UCSD-AML1 (cell line): ENCODE data around the gene ABHD14A.

Experiments used
- DNase-seq: peaks from one replicate; lab custom pipeline; 2025; ENCODE audit not compliant: unreplicated experiment; lab: John Stamatoyannopoulos, UW

The ABHD14A gene

GRCh38 chr3:51955893-51956770 is 18.7 kb upstream of the ABHD14A start:
- no peak for DNase-seq

- DNase-seq, result no peak
Observed at GRCh38 chr3:51957520-51958205, 17.2 kb upstream of the ABHD14A start.

GRCh38 chr3:51958603-51959521 is 16.0 kb upstream of the ABHD14A start:
- no peak for DNase-seq

GRCh38 chr3:51959651-51960050 is 15.2 kb upstream of the ABHD14A start:
- no peak for DNase-seq

GRCh38 chr3:51960386-51960785 is 14.5 kb upstream of the ABHD14A start:
- DNase-seq, result no peak

GRCh38 chr3:51961011-51961410 is 13.9 kb upstream of the ABHD14A start:
- DNase-seq, result no peak

- no peak for DNase-seq
Observed at GRCh38 chr3:51961602-51962569, 13.0 kb upstream of the ABHD14A start.

GRCh38 chr3:51962854-51963530 is 11.9 kb upstream of the ABHD14A start:
- no peak for DNase-seq

- DNase-seq, result no peak
Observed at GRCh38 chr3:51963951-51964451, 10.9 kb upstream of the ABHD14A start.

- DNase-seq, result no peak
Observed at GRCh38 chr3:51964521-51964920, 10.3 kb upstream of the ABHD14A start.

- no peak for DNase-seq
Observed at GRCh38 chr3:51966016-51966415, 8.8 kb upstream of the ABHD14A start.

GRCh38 chr3:51966486-51966885 is 8.4 kb upstream of the ABHD14A start:
- DNase-seq, result no peak

GRCh38 chr3:51966922-51967383 is 7.9 kb upstream of the ABHD14A start:
- no peak for DNase-seq

- no peak for DNase-seq
Observed at GRCh38 chr3:51967384-51968169, 7.3 kb upstream of the ABHD14A start, which contains the start of gene PCBP4. Gene PCBP4, minus strand, starts transcription at chr3:51967454. Its CDS starts 6,214 bp downstream, at chr3:51961240.

GRCh38 chr3:51968170-51968775 is 6.6 kb upstream of the ABHD14A start:
- no peak for DNase-seq

GRCh38 chr3:51968883-51969678 is 5.8 kb upstream of the ABHD14A start:
- DNase-seq, result no peak

- DNase-seq, result no peak
Observed at GRCh38 chr3:51969841-51970240, 5.0 kb upstream of the ABHD14A start.
